Measurements from ENCODE around the gene NFATC2IP. TPM values are rescaled to one million over a fixed set of nuclear protein-coding genes. Genes with fewer than 3 reads are reported as not detected.

NFATC2IP gene
- total and polyA plus RNA-seq, 2 of the 13 experiments (the other 11 are each of a cell fraction or from before 2014, with no cell fraction given): 32.1 to 48.5 TPM

DNA sequence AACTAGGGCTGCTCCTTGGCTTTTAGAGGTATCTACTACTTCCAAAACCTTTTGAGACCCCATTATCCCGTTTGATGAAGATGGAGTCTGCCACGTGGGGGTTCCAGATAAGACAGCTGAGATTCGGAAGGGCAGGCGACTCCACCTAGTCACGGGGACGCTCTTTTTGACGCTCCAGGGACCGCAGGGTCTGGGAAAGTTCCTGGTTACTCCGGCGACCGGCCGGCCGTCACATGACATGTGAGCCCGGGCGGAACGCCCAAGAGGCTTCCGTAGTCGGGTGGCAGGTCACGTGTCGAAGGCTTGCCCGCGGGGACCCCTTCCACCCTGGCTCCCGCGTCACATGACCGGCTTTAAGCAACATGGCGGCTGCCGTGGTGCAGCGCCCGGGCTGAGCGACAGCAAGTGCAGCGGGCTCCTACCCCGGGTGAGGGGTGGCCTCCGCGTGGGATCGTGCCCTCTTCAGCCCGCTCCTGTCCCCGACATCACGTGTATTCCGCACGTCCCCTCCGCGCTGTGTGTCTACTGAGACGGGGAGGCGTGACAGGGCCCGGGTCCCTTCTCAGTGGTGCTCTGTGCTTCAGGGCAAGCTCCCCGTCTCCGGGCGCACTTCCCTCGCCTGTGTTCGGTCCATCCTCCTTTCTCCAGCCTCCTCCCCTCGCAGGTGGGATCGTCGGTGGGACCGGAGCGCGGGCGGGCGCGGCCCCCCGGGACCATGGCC is 23.9 kb downstream of the NFATC2IP start, which contains the start of gene SPNS1 (continued):
- TF ChIP-seq FOXM1 (CRISPR knock-in tag; IDR thresholded peaks at IDR 0.05) (no peak), PHB2 (IDR thresholded peaks at IDR 0.05; ENCODE audit: partially characterized antibody) (no peak), ZNF816 (CRISPR knock-in tag; IDR thresholded peaks at IDR 0.05; ENCODE audit: borderline replicate concordance) (no peak), RBM22 (optimal IDR thresholded peaks at IDR 0.05; ENCODE audit: low read length) (no peak), KLF6 (CRISPR knock-in tag; IDR thresholded peaks at IDR 0.05) (0 out of 2 replicates have a peak, but pooled peaks have one; percentile 37), ZSCAN22 (CRISPR knock-in tag; IDR thresholded peaks at IDR 0.05) (0 out of 2 replicates have a peak, but pooled peaks have one; percentile 37), ZMAT3 (CRISPR knock-in tag; conservative IDR thresholded peaks at IDR 0.05) (peak; percentile 72), SP1 (IDR thresholded peaks at IDR 0.05) (no peak), SP1 (CRISPR knock-in tag; IDR thresholded peaks at IDR 0.05) (peak; percentile 69), KMT2B (CRISPR knock-in tag; IDR thresholded peaks at IDR 0.05) (peak; percentile 91)
- TF ChIP-seq, protein P1, sequence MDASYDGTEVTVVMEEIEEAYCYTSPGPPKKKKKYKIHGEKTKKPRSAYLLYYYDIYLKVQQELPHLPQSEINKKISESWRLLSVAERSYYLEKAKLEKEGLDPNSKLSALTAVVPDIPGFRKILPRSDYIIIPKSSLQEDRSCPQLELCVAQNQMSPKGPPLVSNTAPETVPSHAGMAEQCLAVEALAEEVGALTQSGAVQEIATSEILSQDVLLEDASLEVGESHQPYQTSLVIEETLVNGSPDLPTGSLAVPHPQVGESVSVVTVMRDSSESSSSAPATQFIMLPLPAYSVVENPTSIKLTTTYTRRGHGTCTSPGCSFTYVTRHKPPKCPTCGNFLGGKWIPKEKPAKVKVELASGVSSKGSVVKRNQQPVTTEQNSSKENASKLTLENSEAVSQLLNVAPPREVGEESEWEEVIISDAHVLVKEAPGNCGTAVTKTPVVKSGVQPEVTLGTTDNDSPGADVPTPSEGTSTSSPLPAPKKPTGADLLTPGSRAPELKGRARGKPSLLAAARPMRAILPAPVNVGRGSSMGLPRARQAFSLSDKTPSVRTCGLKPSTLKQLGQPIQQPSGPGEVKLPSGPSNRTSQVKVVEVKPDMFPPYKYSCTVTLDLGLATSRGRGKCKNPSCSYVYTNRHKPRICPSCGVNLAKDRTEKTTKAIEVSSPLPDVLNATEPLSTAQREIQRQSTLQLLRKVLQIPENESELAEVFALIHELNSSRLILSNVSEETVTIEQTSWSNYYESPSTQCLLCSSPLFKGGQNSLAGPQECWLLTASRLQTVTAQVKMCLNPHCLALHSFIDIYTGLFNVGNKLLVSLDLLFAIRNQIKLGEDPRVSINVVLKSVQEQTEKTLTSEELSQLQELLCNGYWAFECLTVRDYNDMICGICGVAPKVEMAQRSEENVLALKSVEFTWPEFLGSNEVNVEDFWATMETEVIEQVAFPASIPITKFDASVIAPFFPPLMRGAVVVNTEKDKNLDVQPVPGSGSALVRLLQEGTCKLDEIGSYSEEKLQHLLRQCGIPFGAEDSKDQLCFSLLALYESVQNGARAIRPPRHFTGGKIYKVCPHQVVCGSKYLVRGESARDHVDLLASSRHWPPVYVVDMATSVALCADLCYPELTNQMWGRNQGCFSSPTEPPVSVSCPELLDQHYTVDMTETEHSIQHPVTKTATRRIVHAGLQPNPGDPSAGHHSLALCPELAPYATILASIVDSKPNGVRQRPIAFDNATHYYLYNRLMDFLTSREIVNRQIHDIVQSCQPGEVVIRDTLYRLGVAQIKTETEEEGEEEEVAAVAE (CRISPR knock-in tag; IDR thresholded peaks at IDR 0.05; ENCODE audit: borderline replicate concordance): peak; percentile 88
- TF ChIP-seq, protein P2, sequence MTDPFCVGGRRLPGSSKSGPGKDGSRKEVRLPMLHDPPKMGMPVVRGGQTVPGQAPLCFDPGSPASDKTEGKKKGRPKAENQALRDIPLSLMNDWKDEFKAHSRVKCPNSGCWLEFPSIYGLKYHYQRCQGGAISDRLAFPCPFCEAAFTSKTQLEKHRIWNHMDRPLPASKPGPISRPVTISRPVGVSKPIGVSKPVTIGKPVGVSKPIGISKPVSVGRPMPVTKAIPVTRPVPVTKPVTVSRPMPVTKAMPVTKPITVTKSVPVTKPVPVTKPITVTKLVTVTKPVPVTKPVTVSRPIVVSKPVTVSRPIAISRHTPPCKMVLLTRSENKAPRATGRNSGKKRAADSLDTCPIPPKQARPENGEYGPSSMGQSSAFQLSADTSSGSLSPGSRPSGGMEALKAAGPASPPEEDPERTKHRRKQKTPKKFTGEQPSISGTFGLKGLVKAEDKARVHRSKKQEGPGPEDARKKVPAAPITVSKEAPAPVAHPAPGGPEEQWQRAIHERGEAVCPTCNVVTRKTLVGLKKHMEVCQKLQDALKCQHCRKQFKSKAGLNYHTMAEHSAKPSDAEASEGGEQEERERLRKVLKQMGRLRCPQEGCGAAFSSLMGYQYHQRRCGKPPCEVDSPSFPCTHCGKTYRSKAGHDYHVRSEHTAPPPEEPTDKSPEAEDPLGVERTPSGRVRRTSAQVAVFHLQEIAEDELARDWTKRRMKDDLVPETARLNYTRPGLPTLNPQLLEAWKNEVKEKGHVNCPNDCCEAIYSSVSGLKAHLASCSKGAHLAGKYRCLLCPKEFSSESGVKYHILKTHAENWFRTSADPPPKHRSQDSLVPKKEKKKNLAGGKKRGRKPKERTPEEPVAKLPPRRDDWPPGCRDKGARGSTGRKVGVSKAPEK (CRISPR knock-in tag; IDR thresholded peaks at IDR 0.05; ENCODE audit: borderline replicate concordance): no peak
- TF ChIP-seq, protein P3, sequence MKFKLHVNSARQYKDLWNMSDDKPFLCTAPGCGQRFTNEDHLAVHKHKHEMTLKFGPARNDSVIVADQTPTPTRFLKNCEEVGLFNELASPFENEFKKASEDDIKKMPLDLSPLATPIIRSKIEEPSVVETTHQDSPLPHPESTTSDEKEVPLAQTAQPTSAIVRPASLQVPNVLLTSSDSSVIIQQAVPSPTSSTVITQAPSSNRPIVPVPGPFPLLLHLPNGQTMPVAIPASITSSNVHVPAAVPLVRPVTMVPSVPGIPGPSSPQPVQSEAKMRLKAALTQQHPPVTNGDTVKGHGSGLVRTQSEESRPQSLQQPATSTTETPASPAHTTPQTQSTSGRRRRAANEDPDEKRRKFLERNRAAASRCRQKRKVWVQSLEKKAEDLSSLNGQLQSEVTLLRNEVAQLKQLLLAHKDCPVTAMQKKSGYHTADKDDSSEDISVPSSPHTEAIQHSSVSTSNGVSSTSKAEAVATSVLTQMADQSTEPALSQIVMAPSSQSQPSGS (CRISPR knock-in tag; IDR thresholded peaks at IDR 0.05): peak; percentile 73

All from HepG2 (cell line).